CD14-positive monocyte (primary cell): ENCODE measurements around the gene TNFAIP8L1. TPM values are rescaled to one million over a fixed set of nuclear protein-coding genes. Genes with fewer than 3 reads are reported as not detected.
A peak's percentile ranks its signal among the peaks of the same experiment; 100 is the strongest.

Experiments
- DNase-seq, 3 donors: peaks; one replicate each; pipeline ENCODE4 v3.0.0-alpha.2; 2011 to 2022
- H2AFZ ChIP-seq: 2 replicates; pipeline ENCODE4 v1.6.0; 2012; ENCODE audit warnings: mild to moderate bottlenecking, low read depth, low read length, inconsistent platforms; ENCODE audit not compliant: insufficient read depth, poor library complexity, severe bottlenecking
- H3K27ac ChIP-seq, 2 donors: 1 replicate in 1 of 2; 2 replicates in 1 of 2; pipeline ENCODE4 v1.5.1; 2012 to 2013; ENCODE audit warnings: low read length in 2 of 2, control low read depth in 1 of 2, inconsistent platforms in 1 of 2, low read depth in 1 of 2, mild to moderate bottlenecking in 1 of 2
- H3K27me3 ChIP-seq, 2 donors: one replicate each; pipeline versions ENCODE4 v1.6.0 to v1.6.1; 2011 to 2013; ENCODE audit warnings: low read length in 2 of 2; ENCODE audit not compliant: control insufficient read depth in 2 of 2, insufficient read depth in 2 of 2
- H3K36me3 ChIP-seq, 2 donors: replicated peaks in 1 of 2; 1 replicate in 1 of 2; 2 replicates in 1 of 2; pipeline versions ENCODE4 v1.5.1 to v1.6.1; 2012 to 2013; ENCODE audit warnings: low read length in 2 of 2, control low read depth in 1 of 2, inconsistent platforms in 1 of 2, mild to moderate bottlenecking in 1 of 2; ENCODE audit not compliant: insufficient read depth in 2 of 2, control insufficient read depth in 1 of 2
- H3K4me1 ChIP-seq, 2 donors: 1 replicate in 1 of 2; 2 replicates in 1 of 2; pipeline versions ENCODE4 v1.5.1 to v1.6.1; 2012 to 2013; ENCODE audit warnings: low read length in 2 of 2, control low read depth in 1 of 2, inconsistent platforms in 1 of 2, mild to moderate bottlenecking in 1 of 2, moderate library complexity in 1 of 2; ENCODE audit not compliant: insufficient read depth in 2 of 2, control insufficient read depth in 1 of 2
- H3K4me2 ChIP-seq: replicated peaks from 2 replicates; pipeline ENCODE3; 2012; ENCODE audit warnings: low read length, moderate library complexity, mild to moderate bottlenecking; ENCODE audit not compliant: poor library complexity, severe bottlenecking; ENCODE audit errors: extremely low read depth
- H3K4me3 ChIP-seq, 3 experiments: fragments of 200-600 bp in 1 of 3; sonication (generic) in 1 of 3; replicated peaks in 1 of 3; 1 replicate in 2 of 3; 2 replicates in 1 of 3; pipeline ENCODE4 v1.5.1; 2011 to 2013; ENCODE audit warnings: low read length in 3 of 3, mild to moderate bottlenecking in 3 of 3, control low read depth in 2 of 3, low read depth in 2 of 3, inconsistent platforms in 1 of 3, moderate library complexity in 1 of 3
- H3K79me2 ChIP-seq: 2 replicates; pipeline ENCODE4 v1.6.0; 2012; ENCODE audit warnings: mild to moderate bottlenecking, control low read depth, inconsistent platforms, low read length, moderate library complexity; ENCODE audit not compliant: insufficient read depth
- H3K9ac ChIP-seq: 2 replicates; pipeline ENCODE4 v1.6.0; 2017; ENCODE audit warnings: low read length, mild to moderate bottlenecking; ENCODE audit not compliant: insufficient read depth, poor library complexity, severe bottlenecking
- H3K9me3 ChIP-seq, 2 donors: replicated peaks in 1 of 2; 1 replicate in 1 of 2; 2 replicates in 1 of 2; pipeline versions ENCODE4 v1.5.1 to v1.6.1; 2012 to 2013; ENCODE audit warnings: low read length in 2 of 2, control low read depth in 1 of 2; ENCODE audit not compliant: control insufficient read depth in 1 of 2, insufficient read depth in 1 of 2
- H4K20me1 ChIP-seq: 2 replicates; pipeline ENCODE4 v1.6.0; 2012; ENCODE audit warnings: mild to moderate bottlenecking, low read length, control low read depth, moderate library complexity; ENCODE audit not compliant: insufficient read depth
- H3K27ac Mint-ChIP-seq, 7 donors: one replicate each; pipeline ENCODE4 v1.8.0; 2020; ENCODE audit warnings: mild to moderate bottlenecking in 7 of 7, mixed read lengths in 7 of 7, moderate library complexity in 6 of 7, inconsistent platforms in 2 of 7
- H3K27me3 Mint-ChIP-seq, 3 donors: one replicate each; pipeline ENCODE4 v1.8.0; 2021 to 2022; ENCODE audit warnings: low read depth in 3 of 3, mild to moderate bottlenecking in 3 of 3, mixed read lengths in 3 of 3, moderate library complexity in 3 of 3, inconsistent platforms in 1 of 3
- H3K36me3 Mint-ChIP-seq, 2 donors: one replicate each; pipeline ENCODE4 v1.8.0; 2020; ENCODE audit warnings: mixed read lengths in 2 of 2, inconsistent platforms in 1 of 2, mild to moderate bottlenecking in 1 of 2
- H3K4me1 Mint-ChIP-seq: one replicate; pipeline ENCODE4 v1.8.0; 2020; ENCODE audit warnings: mild to moderate bottlenecking, mixed read lengths
- H3K4me3 Mint-ChIP-seq, 2 donors: one replicate each; pipeline ENCODE4 v1.8.0; 2020; ENCODE audit warnings: mild to moderate bottlenecking in 2 of 2, mixed read lengths in 2 of 2, moderate library complexity in 1 of 2
- H3K9me3 Mint-ChIP-seq, 7 donors: one replicate each; pipeline ENCODE4 v1.8.0; 2020 to 2022; ENCODE audit warnings: mixed read lengths in 7 of 7, mild to moderate bottlenecking in 6 of 7, moderate library complexity in 6 of 7, inconsistent platforms in 2 of 7
- WGBS: methylation state at CpG from one replicate; pipeline ENCODE4 v1.1.5; 2013; ENCODE audit warnings: missing lambda C conversion rate; ENCODE audit not compliant: insufficient coverage; 5-methylcytosine and 5-hydroxymethylcytosine counted together
- intact Hi-C, 2 donors: fragments of 100-400 bp; cut with micrococcal nuclease; formaldehyde crosslinking; loops; one replicate each; pipeline versions ENCODE4 v1.15.0 to v1.15.1; 2023
- polyA minus RNA-seq: library from RNA; depleted of rRNA, polyadenylated mRNA; stranded (reverse); fragments of >200 nt; gene quantifications from 2 replicates; pipeline ENCODE4 v1.2.3, GENCODE V29; 2012
- polyA plus RNA-seq, 3 donors: library from polyadenylated mRNA; depleted of rRNA in 1 of 3; unstranded in 2 of 3; stranded (reverse) in 1 of 3; fragments of 300-500 nt in 2 of 3; fragments of >200 nt in 1 of 3; fragmentation: Illumina TruSeq in 2 of 3; gene quantifications; 1 replicate in 2 of 3; 2 replicates in 1 of 3; pipeline ENCODE4 v1.2.3, GENCODE V29; 2012 to 2021
- total RNA-seq, 12 experiments: library from RNA in 1 of 12; stranded (reverse) in 1 of 12; fragments of 120-200 nt in 1 of 12; gene quantifications; one replicate each; pipeline ENCODE4 v1.2.4 and lab custom pipeline; 2013 to 2026; ENCODE audit warnings: mixed read lengths in 6 of 12, inconsistent platforms in 1 of 12
- TF ChIP-seq, protein P1 (sequence below): fragments of 200-600 bp; IDR thresholded peaks from one replicate; pipeline ENCODE4 v1.8.0; 2022; ENCODE audit warnings: antibody characterized with exemption, mild to moderate bottlenecking

TNFAIP8L1 gene
- total RNA-seq (2013), result 5.4 TPM
- polyA plus RNA-seq (1 to 10 TPM; 1.8 to 3.9 (median 3.7) TPM), polyA minus RNA-seq (7.9 and 9.3 TPM in 2 replicates), total RNA-seq (lab: John Stamatoyannopoulos, UW) (3.4 to 26.0 (median 17.8) reads per million in 11 experiments)

DNA sequence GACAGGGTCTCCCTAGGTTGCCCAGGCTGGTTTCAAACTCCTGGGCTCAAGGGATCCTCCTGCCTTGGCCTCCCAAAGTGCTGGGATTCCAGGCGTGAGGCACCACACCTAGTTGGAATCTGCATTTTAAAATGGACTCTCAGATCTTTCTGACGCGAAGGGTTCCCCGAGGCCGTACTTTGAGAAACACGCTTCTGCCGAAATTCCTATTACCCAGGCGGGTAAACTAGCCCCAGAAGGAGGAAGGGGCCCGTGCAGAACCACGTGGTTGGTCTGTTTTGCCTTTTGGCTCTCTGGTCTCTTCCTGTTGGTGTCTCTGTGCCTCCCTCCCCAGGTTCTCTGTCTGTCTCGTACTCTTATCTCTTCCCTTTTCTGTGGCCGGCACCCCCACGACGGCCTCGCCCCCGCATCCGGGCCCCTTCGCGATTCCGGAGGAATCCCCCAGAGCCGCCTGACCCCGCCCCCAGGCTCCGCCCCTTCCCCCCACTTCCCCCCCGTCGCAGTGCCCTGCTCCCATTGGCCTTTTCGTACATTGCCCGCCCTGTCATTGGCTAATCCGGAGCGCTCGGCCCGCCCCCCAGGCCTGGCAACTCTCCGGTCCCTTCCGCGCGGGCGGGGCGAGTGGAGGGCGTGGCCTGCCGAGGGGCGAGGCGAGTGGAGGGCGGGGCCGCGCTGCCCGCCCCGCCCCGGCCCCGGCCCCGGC is at the start of gene TNFAIP8L1:
Gene TNFAIP8L1, plus strand, starts transcription at position 689 of the 703 bp plus-strand sequence. CDS start 12,354 bp downstream, outside the sequence.
- Histone ChIP-seq H3K27ac (peak within 1 kb of the TSS; percentile 88 to 93), H3K9ac (peak within 1 kb of the TSS; percentile 84), H4K20me1 (peaks cover 9% of the 10 kb centered on the region), H3K4me3 (peak within 1 kb of the TSS; percentile 94 to 99 (median 96)), H3K9me3 (no peaks in the 10 kb centered on the region), H3K27me3 (no peaks in the 10 kb centered on the region), H3K79me2 (peaks cover 23% of the 10 kb centered on the region), H3K36me3 (no peaks in the 10 kb centered on the region), H2AFZ (peak within 1 kb of the TSS; percentile 94), H3K4me1 (peaks cover 56 to 65% of the 10 kb centered on the region in 2 donors), H3K4me2 (peak within 1 kb of the TSS; percentile 99)
- TF ChIP-seq, protein P1, sequence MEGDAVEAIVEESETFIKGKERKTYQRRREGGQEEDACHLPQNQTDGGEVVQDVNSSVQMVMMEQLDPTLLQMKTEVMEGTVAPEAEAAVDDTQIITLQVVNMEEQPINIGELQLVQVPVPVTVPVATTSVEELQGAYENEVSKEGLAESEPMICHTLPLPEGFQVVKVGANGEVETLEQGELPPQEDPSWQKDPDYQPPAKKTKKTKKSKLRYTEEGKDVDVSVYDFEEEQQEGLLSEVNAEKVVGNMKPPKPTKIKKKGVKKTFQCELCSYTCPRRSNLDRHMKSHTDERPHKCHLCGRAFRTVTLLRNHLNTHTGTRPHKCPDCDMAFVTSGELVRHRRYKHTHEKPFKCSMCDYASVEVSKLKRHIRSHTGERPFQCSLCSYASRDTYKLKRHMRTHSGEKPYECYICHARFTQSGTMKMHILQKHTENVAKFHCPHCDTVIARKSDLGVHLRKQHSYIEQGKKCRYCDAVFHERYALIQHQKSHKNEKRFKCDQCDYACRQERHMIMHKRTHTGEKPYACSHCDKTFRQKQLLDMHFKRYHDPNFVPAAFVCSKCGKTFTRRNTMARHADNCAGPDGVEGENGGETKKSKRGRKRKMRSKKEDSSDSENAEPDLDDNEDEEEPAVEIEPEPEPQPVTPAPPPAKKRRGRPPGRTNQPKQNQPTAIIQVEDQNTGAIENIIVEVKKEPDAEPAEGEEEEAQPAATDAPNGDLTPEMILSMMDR, result no peak
- H3K4me1 Mint-ChIP-seq, result peaks cover 53% of the 10 kb centered on the region
- peak within 1 kb of the TSS; percentile 98 to 99 for H3K4me3 Mint-ChIP-seq
- intact Hi-C loops, result loop anchor here (1.0 to 5.0 kb wide), 3 partner anchors 97 to 168 kb away; partner anchors contain the start of gene LRG1 (in 2 of the 2)
- DNase-seq, result peak; percentile 96 to 98 (median 96)
- 1% methylated on average over 32 of the region's 49 CpGs for WGBS
- no peaks in the 10 kb centered on the region for H3K9me3 Mint-ChIP-seq
- peak within 1 kb of the TSS; percentile 96 to 98 (median 96) for H3K27ac Mint-ChIP-seq
- peaks cover 0 to 3% of the 10 kb centered on the region in 2 donors for H3K36me3 Mint-ChIP-seq
- peaks cover 0 to 6% (median 5%) of the 10 kb centered on the region in 3 donors for H3K27me3 Mint-ChIP-seq

GRCh38 chr19:4589579-4590410 is 49.5 kb upstream of the TNFAIP8L1 start:
- peak overlapping the region in 1 of 2 donors; percentile 62 for H3K4me3 Mint-ChIP-seq

More at GRCh38 chr19:4589579-4590410, 49.5 kb upstream of the TNFAIP8L1 start:
- Histone ChIP-seq H3K9me3 (peaks cover 0 to 6% of the 10 kb centered on the region in 2 donors), H4K20me1 (no peaks in the 10 kb centered on the region), H3K27me3 (peaks cover 10 to 32% of the 10 kb centered on the region in 2 donors), H3K27ac (no peak overlapping the region), H2AFZ (no peak overlapping the region), H3K4me1 (peaks cover under 1 to 1% of the 10 kb centered on the region in 2 donors), H3K79me2 (no peaks in the 10 kb centered on the region), H3K4me3 (no peak overlapping the region), H3K9ac (no peak overlapping the region), H3K4me2 (no peak overlapping the region), H3K36me3 (no peaks in the 10 kb centered on the region)
- 25% methylated on average over 4 of the region's 11 CpGs for WGBS
- Mint-ChIP-seq H3K27ac (peak overlapping the region in 1 of 7 donors; percentile 70), H3K4me1 (peaks cover 13% of the 10 kb centered on the region), H3K36me3 (no peaks in the 10 kb centered on the region), H3K9me3 (peaks cover 0 to 8% (median 0%) of the 10 kb centered on the region in 7 donors), H3K27me3 (peaks cover 51 to 68% (median 57%) of the 10 kb centered on the region in 3 donors)
- TF ChIP-seq, protein P1, result peak; percentile 73
- intact Hi-C loops, result no loop called here
- DNase-seq, result peak; percentile 38 to 73 (median 48)
